Lower lobe of right lung (tissue), 2 donors: ENCODE data around the gene CPEB4. TPM values are rescaled to one million over a fixed set of nuclear protein-coding genes. Genes with fewer than 3 reads are reported as not detected.

ENCODE experiments used
- ATAC-seq, 2 donors: fragments of 200-7000 bp; cut with Tn5 transposase; one replicate each; pipeline ENCODE4 v1.9.1; 2020 to 2022; ENCODE audit warnings: mild to moderate bottlenecking in 2 of 2, moderate library complexity in 2 of 2
- DNase-seq: peaks from one replicate; pipeline ENCODE4 v3.0.0-alpha.2; 2020
- H3K27ac ChIP-seq: fragments of 200-600 bp; one replicate; pipeline ENCODE4 v1.8.0; 2022
- H3K27me3 ChIP-seq: fragments of 200-600 bp; one replicate; pipeline ENCODE4 v1.8.0; 2022; ENCODE audit warnings: low read depth
- H3K36me3 ChIP-seq: fragments of 200-600 bp; one replicate; pipeline ENCODE4 v1.8.0; 2022; ENCODE audit warnings: mild to moderate bottlenecking
- H3K4me1 ChIP-seq: fragments of 200-600 bp; one replicate; pipeline ENCODE4 v1.8.0; 2022
- H3K4me3 ChIP-seq: fragments of 200-600 bp; one replicate; pipeline ENCODE4 v1.8.0; 2022; ENCODE audit warnings: mild to moderate bottlenecking
- H3K9me3 ChIP-seq: fragments of 200-600 bp; one replicate; pipeline ENCODE4 v1.8.0; 2022
- intact Hi-C: fragments of 100-400 bp; cut with DNase I; formaldehyde crosslinking; loops from one replicate; pipeline ENCODE4 v1.11.0; 2022
- total RNA-seq: library from RNA; stranded (reverse); fragmentation: NEBNext Ultra II Directional; extraction: Animal tissue kit (Norgen Biotek cat#: 25700); gene quantifications from one replicate; pipeline ENCODE4 v1.2.1, GENCODE V29; 2021
- TF ChIP-seq, protein P1 (sequence below): fragments of 200-600 bp; IDR thresholded peaks from one replicate; pipeline ENCODE4 v1.8.0; 2022; ENCODE audit warnings: antibody characterized with exemption, mild to moderate bottlenecking
- donor health status: DM: no; HTN: yes; CAD: no; lungs with severe emphysema.

Gene CPEB4
- total RNA-seq, 1 donor from 2014 or later, result 67.5 TPM

DNA sequence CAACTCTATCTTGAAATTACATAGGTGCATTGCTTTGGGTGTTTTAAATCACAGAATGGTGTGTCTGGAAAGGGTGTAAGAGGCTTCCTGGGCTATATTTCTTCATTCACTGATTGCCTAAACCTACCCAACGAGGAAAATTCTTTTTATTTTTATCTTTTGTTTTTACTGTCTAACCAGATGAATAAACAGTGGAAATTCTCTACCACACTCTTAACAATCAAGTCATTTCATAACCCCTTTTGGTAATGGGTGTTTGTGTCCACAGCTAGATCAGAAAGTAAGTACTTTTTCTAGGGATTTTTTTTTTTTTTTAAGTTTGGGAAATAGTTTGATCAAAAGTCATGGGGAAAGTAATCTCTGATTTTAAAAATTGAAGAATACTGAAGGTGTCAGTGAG is 73.3 kb downstream of the CPEB4 start:
- ATAC-seq (no peak), DNase-seq (no peak)
- no peaks in the 10 kb centered on the region for H3K9me3 ChIP-seq
- H3K4me1 ChIP-seq, result peaks cover 13% of the 10 kb centered on the region
- no peak overlapping the region for H3K4me3 ChIP-seq
- TF ChIP-seq, protein P1, sequence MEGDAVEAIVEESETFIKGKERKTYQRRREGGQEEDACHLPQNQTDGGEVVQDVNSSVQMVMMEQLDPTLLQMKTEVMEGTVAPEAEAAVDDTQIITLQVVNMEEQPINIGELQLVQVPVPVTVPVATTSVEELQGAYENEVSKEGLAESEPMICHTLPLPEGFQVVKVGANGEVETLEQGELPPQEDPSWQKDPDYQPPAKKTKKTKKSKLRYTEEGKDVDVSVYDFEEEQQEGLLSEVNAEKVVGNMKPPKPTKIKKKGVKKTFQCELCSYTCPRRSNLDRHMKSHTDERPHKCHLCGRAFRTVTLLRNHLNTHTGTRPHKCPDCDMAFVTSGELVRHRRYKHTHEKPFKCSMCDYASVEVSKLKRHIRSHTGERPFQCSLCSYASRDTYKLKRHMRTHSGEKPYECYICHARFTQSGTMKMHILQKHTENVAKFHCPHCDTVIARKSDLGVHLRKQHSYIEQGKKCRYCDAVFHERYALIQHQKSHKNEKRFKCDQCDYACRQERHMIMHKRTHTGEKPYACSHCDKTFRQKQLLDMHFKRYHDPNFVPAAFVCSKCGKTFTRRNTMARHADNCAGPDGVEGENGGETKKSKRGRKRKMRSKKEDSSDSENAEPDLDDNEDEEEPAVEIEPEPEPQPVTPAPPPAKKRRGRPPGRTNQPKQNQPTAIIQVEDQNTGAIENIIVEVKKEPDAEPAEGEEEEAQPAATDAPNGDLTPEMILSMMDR, result no peak
- intact Hi-C loops, result no loop called here
- peaks cover 25% of the 10 kb centered on the region for H3K36me3 ChIP-seq
- H3K27ac ChIP-seq, result no peak overlapping the region
- H3K27me3 ChIP-seq, result no peaks in the 10 kb centered on the region

DNA sequence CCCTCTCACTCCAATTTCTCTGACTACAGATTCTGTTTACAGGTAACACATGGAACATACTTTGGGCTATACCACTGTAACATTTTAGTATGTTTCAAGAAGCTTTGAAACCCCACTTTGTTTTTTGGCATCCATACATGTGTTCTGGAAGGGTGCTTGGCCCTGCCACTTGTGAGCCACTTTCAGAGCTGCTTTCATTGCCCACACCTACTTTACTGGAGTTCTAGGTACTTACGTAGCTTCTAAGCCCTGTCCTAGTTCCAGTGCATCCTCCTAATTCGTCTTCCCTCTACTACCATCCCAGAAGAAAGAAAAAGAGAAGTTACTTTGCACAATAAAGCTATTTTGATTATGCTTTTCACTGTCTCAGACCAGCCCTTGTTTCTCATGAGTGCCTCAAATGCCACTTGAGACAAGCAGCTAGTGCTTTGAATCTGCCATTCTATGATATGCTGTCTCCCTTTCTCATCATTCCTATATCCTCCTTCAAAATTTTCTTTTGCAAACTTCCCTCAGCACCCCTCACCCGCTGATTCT is 74.4 kb downstream of the CPEB4 start:
- Histone ChIP-seq H3K4me3 (no peak overlapping the region), H3K36me3 (peaks cover 16% of the 10 kb centered on the region), H3K27ac (peak overlapping the region; percentile 12), H3K4me1 (peaks cover 13% of the 10 kb centered on the region), H3K9me3 (no peaks in the 10 kb centered on the region), H3K27me3 (no peaks in the 10 kb centered on the region)
- intact Hi-C loops, result no loop called here
- TF ChIP-seq, protein P1, result no peak
- DNase-seq (no peak), ATAC-seq (peak; percentile 68 to 77)

DNA sequence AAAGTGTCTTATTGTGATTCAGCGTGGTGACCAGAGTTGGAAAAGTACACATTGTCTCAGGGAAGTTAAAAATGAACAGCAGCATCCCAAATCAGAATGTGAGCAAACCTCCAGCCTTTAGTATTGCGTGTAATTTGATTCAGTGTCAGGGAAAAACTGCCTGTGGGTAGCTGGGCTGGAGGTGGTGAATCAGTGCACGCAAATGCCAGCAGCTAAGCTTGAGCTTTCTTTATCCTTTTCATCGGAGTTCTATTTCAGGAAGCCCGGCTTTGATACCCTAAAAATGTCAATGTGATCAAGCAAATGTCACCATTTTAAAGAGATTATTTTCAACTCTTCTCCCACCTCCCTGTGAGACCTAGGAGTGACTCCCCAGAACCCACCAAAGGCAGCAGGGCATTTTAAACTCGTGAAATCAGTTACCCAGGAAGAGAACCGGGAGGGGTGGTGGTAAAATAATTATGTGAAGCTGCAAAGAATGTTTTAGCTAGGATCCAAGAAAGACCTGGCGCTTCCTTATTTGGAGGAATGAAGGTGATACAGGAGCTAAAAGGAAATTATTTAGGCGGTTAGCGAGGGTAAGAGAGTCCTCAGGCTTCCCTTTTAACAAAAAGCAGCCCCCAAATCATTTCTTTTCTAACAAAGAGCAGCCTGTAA is 75.2 kb downstream of the CPEB4 start:
- no peaks in the 10 kb centered on the region for H3K27me3 ChIP-seq
- TF ChIP-seq, protein P1, result no peak
- DNase-seq (no peak), ATAC-seq (peak in 1 of 2 donors; percentile 62)
- peaks cover 13% of the 10 kb centered on the region for H3K4me1 ChIP-seq
- no peaks in the 10 kb centered on the region for H3K9me3 ChIP-seq
- H3K36me3 ChIP-seq, result peaks cover 8% of the 10 kb centered on the region
- peak overlapping the region; percentile 28 for H3K4me3 ChIP-seq
- H3K27ac ChIP-seq, result peak overlapping the region; percentile 32
- intact Hi-C loops, result no loop called here

DNA sequence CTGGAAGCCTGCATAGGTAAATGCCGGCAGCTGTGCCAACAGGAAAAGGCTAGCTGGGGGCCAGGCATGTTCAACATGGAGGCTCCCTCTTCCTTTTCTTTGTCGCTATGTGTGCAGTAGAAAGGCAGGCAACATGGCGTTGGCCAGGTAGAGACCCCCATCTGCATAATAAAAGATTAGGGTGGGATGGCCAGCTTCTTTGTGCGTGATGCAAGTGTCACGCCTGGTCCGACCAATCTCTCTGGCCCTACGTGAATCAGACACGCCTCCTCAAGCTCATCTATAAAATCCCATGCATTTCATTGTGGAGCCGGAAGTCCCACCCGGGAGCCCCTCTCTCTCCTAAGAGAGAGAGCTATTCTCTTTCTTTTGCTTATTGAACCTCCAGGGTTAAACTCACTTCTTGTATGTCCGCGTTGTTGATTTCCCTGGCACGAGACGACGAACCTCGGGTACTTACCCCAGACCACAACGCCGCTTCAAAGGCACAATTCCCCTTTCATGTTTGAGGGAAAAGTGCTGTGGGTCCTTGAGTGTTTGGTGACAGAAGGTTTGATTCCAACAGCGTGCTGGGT is 75.8 kb downstream of the CPEB4 start:
- H3K27me3 ChIP-seq, result no peaks in the 10 kb centered on the region
- H3K9me3 ChIP-seq, result no peaks in the 10 kb centered on the region
- peaks cover 13% of the 10 kb centered on the region for H3K4me1 ChIP-seq
- intact Hi-C loops, result no loop called here
- DNase-seq, result no peak
- peak overlapping the region; percentile 28 for H3K4me3 ChIP-seq
- peak; percentile 57 to 70 for ATAC-seq
- peak overlapping the region; percentile 32 for H3K27ac ChIP-seq
- TF ChIP-seq, protein P1, result no peak
- H3K36me3 ChIP-seq, result peaks cover 6% of the 10 kb centered on the region

DNA sequence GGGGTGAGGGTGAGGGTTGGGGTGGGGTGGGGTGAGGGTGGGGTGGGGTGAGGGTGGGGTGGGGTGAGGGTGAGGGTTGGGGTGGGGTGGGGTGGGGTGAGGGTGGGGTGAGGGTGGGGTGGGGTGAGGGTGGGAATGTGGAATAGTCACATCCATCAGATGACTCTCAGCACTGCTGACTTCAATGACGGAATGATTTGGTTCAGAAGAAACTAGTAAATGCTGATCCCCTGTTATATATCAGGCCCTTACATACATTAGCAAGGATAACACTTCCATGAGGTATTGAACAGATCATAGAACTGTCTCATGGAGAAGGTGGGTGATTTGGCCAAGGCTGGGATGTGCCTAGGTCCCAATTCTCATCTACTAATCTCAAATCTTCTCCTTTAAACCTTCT is 76.4 kb downstream of the CPEB4 start:
- Histone ChIP-seq H3K36me3 (peaks cover under 1% of the 10 kb centered on the region), H3K9me3 (no peaks in the 10 kb centered on the region), H3K4me3 (no peak overlapping the region), H3K27me3 (no peaks in the 10 kb centered on the region), H3K27ac (no peak overlapping the region), H3K4me1 (peaks cover 13% of the 10 kb centered on the region)
- ATAC-seq, result no peak
- intact Hi-C loops, result no loop called here
- TF ChIP-seq, protein P1, result no peak
- DNase-seq, result no peak
